Rectal smooth muscle tissue (tissue), 1 donor: ENCODE data around the gene GGTA1.
"Not testable (repeated sequence)": the region's sequence is repeated elsewhere in the genome, so short reads cannot be mapped to it uniquely, and the experiment has no call there.

ENCODE experiments used
- H3K27ac ChIP-seq: one replicate; pipeline ENCODE4 v1.7.0; 2013; ENCODE audit warnings: low read depth, low read length, inconsistent platforms
- H3K27me3 ChIP-seq: one replicate; pipeline ENCODE4 v1.7.0; 2013; ENCODE audit warnings: low read length; ENCODE audit not compliant: control insufficient read depth, insufficient read depth
- H3K36me3 ChIP-seq: one replicate; pipeline ENCODE4 v1.7.0; 2013; ENCODE audit warnings: low read length; ENCODE audit not compliant: control insufficient read depth, insufficient read depth
- H3K4me1 ChIP-seq: one replicate; pipeline ENCODE4 v1.7.0; 2013; ENCODE audit warnings: low read length; ENCODE audit not compliant: control insufficient read depth, insufficient read depth
- H3K4me3 ChIP-seq: one replicate; pipeline ENCODE4 v1.7.0; 2013; ENCODE audit warnings: low read length
- H3K9ac ChIP-seq: one replicate; pipeline ENCODE4 v1.7.0; 2013; ENCODE audit warnings: low read length

The GGTA1 gene

GRCh38 chr9:121450241-121450640 lies 49.4 kb downstream of the GGTA1 start:
- Histone ChIP-seq H3K36me3 (no peaks in the 10 kb centered on the region), H3K9ac (no peak overlapping the region), H3K4me3 (no peak overlapping the region), H3K27ac (no peak overlapping the region), H3K4me1 (peaks cover 5% of the 10 kb centered on the region), H3K27me3 (no peaks in the 10 kb centered on the region)

- Histone ChIP-seq H3K36me3 (no peaks in the 10 kb centered on the region), H3K4me3 (no peak overlapping the region), H3K9ac (no peak overlapping the region), H3K27me3 (no peaks in the 10 kb centered on the region), H3K27ac (no peak overlapping the region), H3K4me1 (peaks cover 5% of the 10 kb centered on the region)
These were observed 49.9 kb downstream of the GGTA1 start for GRCh38 chr9:121449786-121450185.

- H3K4me1 ChIP-seq, result peaks cover 5% of the 10 kb centered on the region
- no peaks in the 10 kb centered on the region for H3K36me3 ChIP-seq
- no peak overlapping the region for H3K4me3 ChIP-seq
- H3K27me3 ChIP-seq, result no peaks in the 10 kb centered on the region
- H3K9ac ChIP-seq, result no peak overlapping the region
- no peak overlapping the region for H3K27ac ChIP-seq
These were observed 52.3 kb downstream of the GGTA1 start for GRCh38 chr9:121447321-121447834.

GRCh38 chr9:121445986-121446385 lies 53.7 kb downstream of the GGTA1 start:
- H3K27me3 ChIP-seq, result no peaks in the 10 kb centered on the region
- no peak overlapping the region for H3K27ac ChIP-seq
- no peaks in the 10 kb centered on the region for H3K36me3 ChIP-seq
- H3K9ac ChIP-seq, result no peak overlapping the region
- peaks cover 5% of the 10 kb centered on the region for H3K4me1 ChIP-seq
- H3K4me3 ChIP-seq, result no peak overlapping the region

GRCh38 chr9:121443981-121444380 lies 55.7 kb downstream of the GGTA1 start:
- Histone ChIP-seq H3K27ac (no peak overlapping the region), H3K4me1 (no peaks in the 10 kb centered on the region)

GRCh38 chr9:121441165-121441564 lies 58.5 kb downstream of the GGTA1 start:
- no peaks in the 10 kb centered on the region for H3K4me1 ChIP-seq
- H3K4me3 ChIP-seq, result no peak overlapping the region
- H3K9ac ChIP-seq, result no peak overlapping the region
- no peaks in the 10 kb centered on the region for H3K27me3 ChIP-seq
- no peak overlapping the region for H3K27ac ChIP-seq
- no peaks in the 10 kb centered on the region for H3K36me3 ChIP-seq

More at GRCh38 chr9:121443981-121444380, 55.7 kb downstream of the GGTA1 start:
- Histone ChIP-seq H3K27me3 (no peaks in the 10 kb centered on the region), H3K9ac (no peak overlapping the region), H3K4me3 (no peak overlapping the region), H3K36me3 (no peaks in the 10 kb centered on the region)

- Histone ChIP-seq H3K9ac (no peak overlapping the region), H3K36me3 (no peaks in the 10 kb centered on the region), H3K27ac (no peak overlapping the region), H3K4me3 (no peak overlapping the region), H3K4me1 (no peaks in the 10 kb centered on the region), H3K27me3 (no peaks in the 10 kb centered on the region)
These were observed 59.7 kb downstream of the GGTA1 start for GRCh38 chr9:121439711-121440664.

- Histone ChIP-seq H3K4me1 (no peaks in the 10 kb centered on the region), H3K36me3 (no peaks in the 10 kb centered on the region), H3K27me3 (no peaks in the 10 kb centered on the region), H3K27ac (no peak overlapping the region), H3K9ac (no peak overlapping the region), H3K4me3 (no peak overlapping the region)
These were observed 60.6 kb downstream of the GGTA1 start for GRCh38 chr9:121439016-121439415.

- no peaks in the 10 kb centered on the region for H3K4me1 ChIP-seq
- H3K27me3 ChIP-seq, result peaks cover 2% of the 10 kb centered on the region
- H3K36me3 ChIP-seq, result no peaks in the 10 kb centered on the region
- H3K27ac ChIP-seq, result no peak overlapping the region
- no peak overlapping the region for H3K4me3 ChIP-seq
- H3K9ac ChIP-seq, result no peak overlapping the region
These were observed 61.8 kb downstream of the GGTA1 start for GRCh38 chr9:121437891-121438290.

GRCh38 chr9:121437046-121437445 lies 62.6 kb downstream of the GGTA1 start:
- not testable (repeated sequence) for H3K36me3 ChIP-seq, H3K9ac ChIP-seq, H3K4me1 ChIP-seq, H3K27me3 ChIP-seq, H3K4me3 ChIP-seq, H3K27ac ChIP-seq

- Histone ChIP-seq H3K27me3 (peaks cover 2% of the 10 kb centered on the region), H3K36me3 (no peaks in the 10 kb centered on the region), H3K27ac (no peak overlapping the region), H3K9ac (no peak overlapping the region), H3K4me1 (no peaks in the 10 kb centered on the region), H3K4me3 (no peak overlapping the region)
These were observed 64.7 kb downstream of the GGTA1 start for GRCh38 chr9:121434969-121435368.

GRCh38 chr9:121427899-121428298 lies 71.7 kb downstream of the GGTA1 start:
- no peaks in the 10 kb centered on the region for H3K27me3 ChIP-seq

GRCh38 chr9:121424024-121424432 lies 75.6 kb downstream of the GGTA1 start:
- no peak overlapping the region for H3K27ac ChIP-seq
- H3K4me1 ChIP-seq, result no peaks in the 10 kb centered on the region
- no peak overlapping the region for H3K4me3 ChIP-seq
- H3K36me3 ChIP-seq, result no peaks in the 10 kb centered on the region
- no peaks in the 10 kb centered on the region for H3K27me3 ChIP-seq
- H3K9ac ChIP-seq, result no peak overlapping the region

More at GRCh38 chr9:121427899-121428298, 71.7 kb downstream of the GGTA1 start:
- Histone ChIP-seq H3K4me3 (no peak overlapping the region), H3K36me3 (no peaks in the 10 kb centered on the region), H3K4me1 (no peaks in the 10 kb centered on the region), H3K9ac (no peak overlapping the region), H3K27ac (no peak overlapping the region)
